ENCODE results near the gene CHST15.
"Not testable (repeated sequence)": the region's sequence is repeated elsewhere in the genome, so short reads cannot be mapped to it uniquely, and the experiment has no call there.

CHST15 gene

GRCh38 chr10:124093774-124094418, 498 bp upstream of the CHST15 start:
- H3K9me3 ChIP-seq, H3K36me3 ChIP-seq, H3K4me1 ChIP-seq: not testable (repeated sequence)
- H3K4me3 ChIP-seq (ENCODE audit: low read depth, low read length): peak overlapping the region; percentile 64
- peaks cover 37% of the 10 kb centered on the region for H3K27me3 ChIP-seq
- peak; percentile 30 for DNase-seq
- 0 out of 2 replicates have a peak, but pooled peaks have one; percentile 5 for TF ChIP-seq CTCF (IDR thresholded peaks at IDR 0.05; ENCODE audit: low read depth, low read length)

- H3K4me1 ChIP-seq: peaks cover 15% of the 10 kb centered on the region; the same call in 1 of the 2 replicates
- TF ChIP-seq CTCF (IDR thresholded peaks at IDR 0.05; ENCODE audit: low read depth, low read length): no peak
- peak overlapping the region; percentile 64 for H3K4me3 ChIP-seq (ENCODE audit: low read depth, low read length)
- H3K36me3 ChIP-seq: no peaks in the 10 kb centered on the region; the same call in 1 of the 2 replicates
- peak; percentile 49 for DNase-seq
- H3K9me3 ChIP-seq: peaks cover 3% of the 10 kb centered on the region; the same call in 1 of the 2 replicates
- peaks cover 37% of the 10 kb centered on the region for H3K27me3 ChIP-seq
Measured at GRCh38 chr10:124092250-124092859, 1.0 kb downstream of the CHST15 start.

GRCh38 chr10:124091646-124092249, 1.6 kb downstream of the CHST15 start:
- no peak for TF ChIP-seq CTCF (IDR thresholded peaks at IDR 0.05; ENCODE audit: low read depth, low read length)
- Histone ChIP-seq H3K9me3 (peaks cover 3% of the 10 kb centered on the region; the same call in 1 of the 2 replicates), H3K4me1 (peaks cover 19% of the 10 kb centered on the region), H3K4me3 (ENCODE audit: low read depth, low read length) (peak overlapping the region; percentile 64), H3K36me3 (no peaks in the 10 kb centered on the region; the same call in 1 of the 2 replicates), H3K27me3 (peaks cover 37% of the 10 kb centered on the region)
- DNase-seq: peak; percentile 29

- Histone ChIP-seq H3K4me1 (peaks cover 30% of the 10 kb centered on the region), H3K27me3 (peaks cover 37% of the 10 kb centered on the region), H3K9me3 (no peaks in the 10 kb centered on the region), H3K36me3 (no peaks in the 10 kb centered on the region; the same call in 1 of the 2 replicates), H3K4me3 (ENCODE audit: low read depth, low read length) (peak overlapping the region; percentile 64)
- no peak for TF ChIP-seq CTCF (IDR thresholded peaks at IDR 0.05; ENCODE audit: low read depth, low read length)
- DNase-seq: no peak
Measured at GRCh38 chr10:124090601-124091209, 2.7 kb downstream of the CHST15 start.

GRCh38 chr10:124089859-124090258, 3.5 kb downstream of the CHST15 start:
- peaks cover 37% of the 10 kb centered on the region for H3K27me3 ChIP-seq
- TF ChIP-seq CTCF (IDR thresholded peaks at IDR 0.05; ENCODE audit: low read depth, low read length): no peak
- no peak overlapping the region for H3K4me3 ChIP-seq (ENCODE audit: low read depth, low read length)

More at GRCh38 chr10:124089859-124090258, 3.5 kb downstream of the CHST15 start:
- Histone ChIP-seq H3K9me3 (no peaks in the 10 kb centered on the region), H3K36me3 (no peaks in the 10 kb centered on the region; the same call in 1 of the 2 replicates), H3K4me1 (peaks cover 35% of the 10 kb centered on the region)
- no peak for DNase-seq

Measured in BE2C (cell line).